GM12875 (cell line): ENCODE results near the gene HABP2.

Experiments
- H3K4me3 ChIP-seq: one replicate; pipeline ENCODE4 v1.5.1; 2011; ENCODE audit warnings: low read depth, low read length, control low read depth
- CTCF ChIP-seq: IDR thresholded peaks from 2 replicates; pipeline ENCODE4 v1.5.1; 2011; ENCODE audit warnings: low read depth, mild to moderate bottlenecking, control low read depth, inconsistent platforms, low read length, moderate library complexity, borderline replicate concordance; ENCODE audit not compliant: insufficient read depth

The HABP2 gene

GRCh38 chr10:113617086-113617485 is 64.2 kb downstream of the HABP2 start:
- no peak overlapping the region for H3K4me3 ChIP-seq
- no peak for TF ChIP-seq CTCF

GRCh38 chr10:113618338-113618737 is 65.5 kb downstream of the HABP2 start:
- no peak overlapping the region for H3K4me3 ChIP-seq
- no peak for TF ChIP-seq CTCF

GRCh38 chr10:113619401-113619800 is 66.5 kb downstream of the HABP2 start:
- no peak overlapping the region for H3K4me3 ChIP-seq
- TF ChIP-seq CTCF, result no peak

GRCh38 chr10:113620511-113620910 is 67.7 kb downstream of the HABP2 start:
- no peak for TF ChIP-seq CTCF
- no peak overlapping the region for H3K4me3 ChIP-seq

GRCh38 chr10:113620936-113621335 is 68.1 kb downstream of the HABP2 start:
- no peak for TF ChIP-seq CTCF

GRCh38 chr10:113621799-113622198 is 68.9 kb downstream of the HABP2 start:
- H3K4me3 ChIP-seq, result no peak overlapping the region
- no peak for TF ChIP-seq CTCF

More at GRCh38 chr10:113620936-113621335, 68.1 kb downstream of the HABP2 start:
- H3K4me3 ChIP-seq, result no peak overlapping the region

GRCh38 chr10:113622831-113623230 is 70.0 kb downstream of the HABP2 start:
- TF ChIP-seq CTCF, result no peak
- no peak overlapping the region for H3K4me3 ChIP-seq
